SK-N-SH (cell line): ENCODE measurements around the gene PASK. TPM values are rescaled to one million over a fixed set of nuclear protein-coding genes. Genes with fewer than 3 reads are reported as not detected.

ENCODE experiments used
- CTCF ChIA-PET: fragments of 300-600, 350-600 bp; formaldehyde crosslinking; extraction: SDS; loops from one replicate; lab custom pipeline; 2021; lab: Yijun Ruan, JAX
- POLR2A ChIA-PET: fragments of 350-600 bp; sonication (Branson Sonifier 250); formaldehyde crosslinking; extraction: SDS; loops from one replicate; lab custom pipeline; 2020; ENCODE audit warnings: antibody characterized with exemption, inconsistent platforms; lab: Yijun Ruan, JAX
- DNase-seq: peaks from one replicate; pipeline ENCODE4 v3.0.0; 2012
- H2AFZ ChIP-seq: fragments of 200-600 bp; sonication (generic); 2 replicates; pipeline ENCODE4 v1.8.1; 2016; ENCODE audit warnings: antibody characterized with exemption, mild to moderate bottlenecking, low read depth
- H3F3A ChIP-seq: fragments of 200-600 bp; sonication (generic); replicated peaks from 2 replicates; pipeline ENCODE3; 2016; ENCODE audit warnings: antibody characterized with exemption, mild to moderate bottlenecking; ENCODE audit not compliant: insufficient read depth
- H3K27ac ChIP-seq, 2 experiments: fragments of 200-500 bp in 1 of 2; fragments of 200-600 bp in 1 of 2; sonication (Bioruptor generic) in 1 of 2; sonication (generic), shearing (Covaris generic) in 1 of 2; 2 replicates each; pipeline versions ENCODE4 v1.5.1 to v1.6.1; 2014 to 2016; ENCODE audit warnings: low read depth in 2 of 2, inconsistent platforms in 1 of 2, low read length in 1 of 2, mild to moderate bottlenecking in 1 of 2, mixed read lengths in 1 of 2
- H3K27me3 ChIP-seq: fragments of 200-600 bp; sonication (generic), shearing (Covaris generic); 2 replicates; pipeline ENCODE4 v1.6.1; 2016; ENCODE audit warnings: mixed run types; ENCODE audit not compliant: insufficient read depth
- H3K36me3 ChIP-seq, 2 experiments: fragments of 200-500 bp in 1 of 2; fragments of 200-600 bp in 1 of 2; sonication (Bioruptor generic) in 1 of 2; sonication (generic) in 1 of 2; replicated peaks in 1 of 2; 2 replicates each; pipeline versions ENCODE3 to v1.5.1; 2014 to 2016; ENCODE audit warnings: low read length in 1 of 2, mild to moderate bottlenecking in 1 of 2; ENCODE audit not compliant: insufficient read depth in 2 of 2, control insufficient read depth in 1 of 2
- H3K4me1 ChIP-seq, 2 experiments: fragments of 200-500 bp in 1 of 2; fragments of 200-600 bp in 1 of 2; sonication (Bioruptor generic) in 1 of 2; sonication (generic), shearing (Covaris generic) in 1 of 2; 2 replicates each; pipeline versions ENCODE4 v1.5.1 to v1.6.1; 2014 to 2016; ENCODE audit warnings: low read depth in 1 of 2, low read length in 1 of 2, mixed run types in 1 of 2; ENCODE audit not compliant: insufficient read depth in 2 of 2, control insufficient read depth in 1 of 2
- H3K4me2 ChIP-seq: fragments of 200-600 bp; sonication (generic), shearing (Covaris generic); 2 replicates; pipeline ENCODE4 v1.6.1; 2017; ENCODE audit warnings: mixed run types
- H3K4me3 ChIP-seq, 2 experiments: fragments of 200-500 bp in 1 of 2; fragments of 200-600 bp in 1 of 2; sonication (Bioruptor generic) in 1 of 2; sonication (generic), shearing (Covaris generic) in 1 of 2; 2 replicates each; pipeline versions ENCODE4 v1.5.1 to v1.8.1; 2014 to 2016; ENCODE audit warnings: low read depth in 2 of 2, inconsistent platforms in 1 of 2, low read length in 1 of 2, mild to moderate bottlenecking in 1 of 2, mixed read lengths in 1 of 2, moderate library complexity in 1 of 2
- H3K79me2 ChIP-seq: fragments of 200-600 bp; sonication (generic); 2 replicates; pipeline ENCODE4 v1.8.1; 2017; ENCODE audit warnings: mild to moderate bottlenecking; ENCODE audit not compliant: insufficient read depth
- H3K9ac ChIP-seq: fragments of 200-600 bp; sonication (generic); 2 replicates; pipeline ENCODE4 v1.6.1; 2017; ENCODE audit warnings: mixed run types
- H3K9me2 ChIP-seq: fragments of 200-600 bp; sonication (generic); 2 replicates; pipeline ENCODE4 v1.6.1; 2017; ENCODE audit warnings: mixed run types
- H3K9me3 ChIP-seq: fragments of 200-600 bp; sonication (generic); 2 replicates; pipeline ENCODE4 v1.6.1; 2017; ENCODE audit warnings: mixed run types, mild to moderate bottlenecking, moderate library complexity
- H4K20me1 ChIP-seq: fragments of 200-600 bp; sonication (generic); 2 replicates; pipeline ENCODE4 v1.6.1; 2017; ENCODE audit warnings: mild to moderate bottlenecking, mixed run types; ENCODE audit not compliant: insufficient read depth
- ELF1 ChIP-seq: IDR thresholded peaks from 2 replicates; pipeline ENCODE4 v1.4.0; 2012
- EP300 ChIP-seq, 2 experiments: IDR thresholded peaks; 2 replicates each; pipeline versions ENCODE4 v1.4.0 to v1.6.1; 2012; ENCODE audit warnings: borderline replicate concordance in 1 of 2, low read depth in 1 of 2, low read length in 1 of 2
- FOSL2 ChIP-seq: IDR thresholded peaks from 2 replicates; pipeline ENCODE4 v1.4.0; 2012; ENCODE audit warnings: low read depth, mild to moderate bottlenecking, moderate library complexity, borderline replicate concordance
- FOXJ3 ChIP-seq: sonication (generic); formaldehyde crosslinking; IDR thresholded peaks from 2 replicates; pipeline ENCODE4 v1.5.1; 2020; ENCODE audit warnings: mild to moderate bottlenecking, missing genetic modification reagents
- GABPA ChIP-seq: IDR thresholded peaks from 2 replicates; pipeline ENCODE4 v1.4.0; 2012; ENCODE audit warnings: low read depth, mild to moderate bottlenecking
- GATA2 ChIP-seq: sonication (generic); formaldehyde crosslinking; IDR thresholded peaks from 2 replicates; pipeline ENCODE4 v1.5.0; 2020; ENCODE audit warnings: mild to moderate bottlenecking, missing genetic modification reagents
- JUND ChIP-seq: IDR thresholded peaks from 2 replicates; pipeline ENCODE4 v1.4.0; 2012
- MXI1 ChIP-seq: IDR thresholded peaks from 2 replicates; pipeline ENCODE4 v1.6.1; 2012; ENCODE audit warnings: mild to moderate bottlenecking, low read depth, low read length, improper control_type of control experiment
- NFIC ChIP-seq: IDR thresholded peaks from 2 replicates; pipeline ENCODE4 v1.4.0; 2012; ENCODE audit warnings: borderline replicate concordance
- NRF1 ChIP-seq: IDR thresholded peaks from 2 replicates; pipeline ENCODE4 v1.6.1; 2012; ENCODE audit warnings: low read depth, mild to moderate bottlenecking, low read length
- RAD21 ChIP-seq: IDR thresholded peaks from 2 replicates; pipeline ENCODE4 v1.6.1; 2012; ENCODE audit warnings: mild to moderate bottlenecking, low read length
- SIN3A ChIP-seq: IDR thresholded peaks from 2 replicates; pipeline ENCODE4 v1.6.1; 2012; ENCODE audit warnings: low read depth, mild to moderate bottlenecking, low read length, moderate library complexity, borderline replicate concordance
- TEAD4 ChIP-seq: IDR thresholded peaks from 2 replicates; pipeline ENCODE4 v1.4.0; 2012; ENCODE audit warnings: mild to moderate bottlenecking, borderline replicate concordance; ENCODE audit not compliant: insufficient read depth
- YY1 ChIP-seq: IDR thresholded peaks from 2 replicates; pipeline ENCODE4 v1.4.0; 2012; ENCODE audit warnings: low read depth, mild to moderate bottlenecking
- WGBS: methylation state at CpG from one replicate; pipeline ENCODE4 v1.1.6; 2017; ENCODE audit warnings: low lambda C conversion rate; 5-methylcytosine and 5-hydroxymethylcytosine counted together
- polyA plus RNA-seq, 3 experiments: library from polyadenylated mRNA; depleted of rRNA; stranded (reverse); fragments of >200 nt; gene quantifications; 2 replicates each; pipeline ENCODE4 v1.2.3, GENCODE V29; 2012
- TF ChIP-seq, protein P1 (sequence below): IDR thresholded peaks from 2 replicates; pipeline ENCODE4 v1.6.1; 2012; ENCODE audit warnings: mild to moderate bottlenecking, low read depth, low read length, moderate library complexity
- TF ChIP-seq, protein P2 (sequence below): fragments of 150-350 bp; IDR thresholded peaks from 2 replicates; pipeline ENCODE4 v1.6.1; 2016; ENCODE audit warnings: mild to moderate bottlenecking, low read depth, low read length

The PASK gene
- polyA plus RNA-seq, 1 of the 3 experiments (the other 2 are of a cell fraction) = 6.3 TPM

DNA sequence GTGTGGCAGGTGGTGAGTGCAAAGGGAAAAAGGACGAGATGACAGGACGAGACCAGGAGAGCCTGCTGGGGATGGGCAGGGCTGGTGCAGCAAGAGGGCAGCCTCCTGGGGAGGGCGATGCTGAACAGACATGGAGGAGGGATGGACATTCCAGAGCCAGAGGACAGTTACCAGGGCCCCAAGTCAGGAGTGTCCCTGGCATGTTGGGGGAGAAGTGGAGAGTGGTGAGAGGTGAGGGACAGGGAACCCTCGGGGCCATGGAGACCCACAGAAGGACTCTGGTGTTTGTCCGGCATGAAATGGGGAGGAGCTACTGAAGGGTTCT is 66.2 kb downstream of the PASK start:
- CTCF ChIA-PET = no interaction called here
- TF ChIP-seq EP300 (IDR thresholded peaks at IDR 0.05; ENCODE audit: borderline replicate concordance in 1 of 2, low read depth in 1 of 2, low read length in 1 of 2) (no peak), MXI1 (no peak), NRF1 (no peak), SIN3A (no peak), RAD21 (no peak), JUND (no peak), GATA2 (CRISPR knock-in tag) (no peak), TEAD4 (no peak)
- TF ChIP-seq, protein P1, sequence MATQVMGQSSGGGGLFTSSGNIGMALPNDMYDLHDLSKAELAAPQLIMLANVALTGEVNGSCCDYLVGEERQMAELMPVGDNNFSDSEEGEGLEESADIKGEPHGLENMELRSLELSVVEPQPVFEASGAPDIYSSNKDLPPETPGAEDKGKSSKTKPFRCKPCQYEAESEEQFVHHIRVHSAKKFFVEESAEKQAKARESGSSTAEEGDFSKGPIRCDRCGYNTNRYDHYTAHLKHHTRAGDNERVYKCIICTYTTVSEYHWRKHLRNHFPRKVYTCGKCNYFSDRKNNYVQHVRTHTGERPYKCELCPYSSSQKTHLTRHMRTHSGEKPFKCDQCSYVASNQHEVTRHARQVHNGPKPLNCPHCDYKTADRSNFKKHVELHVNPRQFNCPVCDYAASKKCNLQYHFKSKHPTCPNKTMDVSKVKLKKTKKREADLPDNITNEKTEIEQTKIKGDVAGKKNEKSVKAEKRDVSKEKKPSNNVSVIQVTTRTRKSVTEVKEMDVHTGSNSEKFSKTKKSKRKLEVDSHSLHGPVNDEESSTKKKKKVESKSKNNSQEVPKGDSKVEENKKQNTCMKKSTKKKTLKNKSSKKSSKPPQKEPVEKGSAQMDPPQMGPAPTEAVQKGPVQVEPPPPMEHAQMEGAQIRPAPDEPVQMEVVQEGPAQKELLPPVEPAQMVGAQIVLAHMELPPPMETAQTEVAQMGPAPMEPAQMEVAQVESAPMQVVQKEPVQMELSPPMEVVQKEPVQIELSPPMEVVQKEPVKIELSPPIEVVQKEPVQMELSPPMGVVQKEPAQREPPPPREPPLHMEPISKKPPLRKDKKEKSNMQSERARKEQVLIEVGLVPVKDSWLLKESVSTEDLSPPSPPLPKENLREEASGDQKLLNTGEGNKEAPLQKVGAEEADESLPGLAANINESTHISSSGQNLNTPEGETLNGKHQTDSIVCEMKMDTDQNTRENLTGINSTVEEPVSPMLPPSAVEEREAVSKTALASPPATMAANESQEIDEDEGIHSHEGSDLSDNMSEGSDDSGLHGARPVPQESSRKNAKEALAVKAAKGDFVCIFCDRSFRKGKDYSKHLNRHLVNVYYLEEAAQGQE = no peak
- H3K36me3 ChIP-seq = peaks cover 22% of the 10 kb centered on the region in 2 experiments

DNA sequence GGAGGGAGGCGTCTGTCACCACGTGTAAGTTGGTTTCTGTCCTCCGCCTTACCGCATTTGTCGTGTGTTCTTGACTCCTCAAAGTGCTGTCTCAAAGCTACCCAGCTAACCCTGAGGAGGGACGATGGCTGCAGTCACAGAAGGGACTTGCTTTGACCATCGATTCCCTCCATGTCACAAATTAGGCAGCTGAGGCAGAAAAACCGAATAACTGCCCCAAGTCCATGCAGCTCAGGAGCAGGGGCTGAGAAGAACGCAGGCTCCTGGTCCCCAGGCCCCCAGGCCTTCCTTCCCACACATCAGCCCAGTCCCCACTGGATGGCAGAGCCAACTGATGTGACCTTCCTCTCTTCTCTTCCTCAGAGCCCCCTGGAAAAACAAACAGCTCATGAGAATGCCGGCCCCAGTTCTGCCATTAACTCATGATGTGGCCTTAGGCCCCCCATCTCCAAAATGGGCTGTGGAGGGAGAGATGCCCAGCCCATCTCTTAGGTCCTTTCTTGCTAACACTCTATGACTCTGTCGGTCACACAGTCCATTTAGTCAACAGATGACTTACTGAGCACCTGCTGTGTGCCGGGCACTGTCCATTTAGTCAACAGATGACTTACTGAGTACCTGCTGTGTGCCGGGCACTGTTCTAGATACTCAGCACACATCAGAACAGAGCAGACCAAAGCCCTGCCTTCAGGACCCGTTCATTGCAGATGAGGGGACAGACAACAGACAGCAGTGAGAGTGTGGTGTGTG is 66.8 kb downstream of the PASK start:
- Histone ChIP-seq H3K4me3 (no peak overlapping the region), H3K27me3 (no peaks in the 10 kb centered on the region), H3K9me2 (no peaks in the 10 kb centered on the region), H3K36me3 (peaks cover 17 to 19% of the 10 kb centered on the region in 2 experiments), H3K79me2 (no peaks in the 10 kb centered on the region), H2AFZ (no peak overlapping the region), H3K9me3 (no peaks in the 10 kb centered on the region), H4K20me1 (no peaks in the 10 kb centered on the region), H3F3A (peaks cover 8% of the 10 kb centered on the region), H3K27ac (no peak overlapping the region), H3K4me2 (no peak overlapping the region), H3K4me1 (peaks cover 0 to 13% of the 10 kb centered on the region in 2 experiments; a peak in 1 of 4 replicates), H3K9ac (no peak overlapping the region)
- ChIA-PET POLR2A (no interaction called here), CTCF (interaction anchor here (0.7 to 1.3 kb wide), 2 partner anchors 16 to 168 kb away, joined by 3 to 4 read pairs; no protein-coding TSS in a partner anchor)
- no peak for TF ChIP-seq SIN3A
- no peak for TF ChIP-seq ELF1
- no peak for TF ChIP-seq GABPA
- TF ChIP-seq NFIC = no peak
- TF ChIP-seq FOSL2 = no peak
- no peak for TF ChIP-seq JUND
- TF ChIP-seq YY1 = no peak
- TF ChIP-seq, protein P2, sequence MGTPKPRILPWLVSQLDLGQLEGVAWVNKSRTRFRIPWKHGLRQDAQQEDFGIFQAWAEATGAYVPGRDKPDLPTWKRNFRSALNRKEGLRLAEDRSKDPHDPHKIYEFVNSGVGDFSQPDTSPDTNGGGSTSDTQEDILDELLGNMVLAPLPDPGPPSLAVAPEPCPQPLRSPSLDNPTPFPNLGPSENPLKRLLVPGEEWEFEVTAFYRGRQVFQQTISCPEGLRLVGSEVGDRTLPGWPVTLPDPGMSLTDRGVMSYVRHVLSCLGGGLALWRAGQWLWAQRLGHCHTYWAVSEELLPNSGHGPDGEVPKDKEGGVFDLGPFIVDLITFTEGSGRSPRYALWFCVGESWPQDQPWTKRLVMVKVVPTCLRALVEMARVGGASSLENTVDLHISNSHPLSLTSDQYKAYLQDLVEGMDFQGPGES = no peak
- no peak for TF ChIP-seq FOXJ3 (CRISPR knock-in tag)
- 86% methylated on average over 14 of the region's 14 CpGs for WGBS
- no peak for DNase-seq

More for the DNA sequence above, 66.2 kb downstream of the PASK start:
- Histone ChIP-seq H3K4me2 (no peak overlapping the region), H3K27me3 (no peaks in the 10 kb centered on the region), H3K9me2 (no peaks in the 10 kb centered on the region), H3K27ac (no peak overlapping the region), H3K9ac (no peak overlapping the region), H3K4me1 (peaks cover 0 to 13% of the 10 kb centered on the region in 2 experiments; a peak in 1 of 4 replicates), H3K4me3 (no peak overlapping the region), H4K20me1 (no peaks in the 10 kb centered on the region), H3K79me2 (no peaks in the 10 kb centered on the region), H2AFZ (no peak overlapping the region), H3K9me3 (no peaks in the 10 kb centered on the region), H3F3A (peaks cover 8% of the 10 kb centered on the region)
- POLR2A ChIA-PET = no interaction called here
- WGBS = 83% methylated on average over 5 of the region's 5 CpGs
- no peak for DNase-seq
